ENCODE data around the gene TCF4. TPM values are rescaled to one million over a fixed set of nuclear protein-coding genes. Genes with fewer than 3 reads are reported as not detected.

Gene TCF4
- total RNA-seq, 2 donors from 2014 or later = 31.6 to 34.0 TPM

DNA sequence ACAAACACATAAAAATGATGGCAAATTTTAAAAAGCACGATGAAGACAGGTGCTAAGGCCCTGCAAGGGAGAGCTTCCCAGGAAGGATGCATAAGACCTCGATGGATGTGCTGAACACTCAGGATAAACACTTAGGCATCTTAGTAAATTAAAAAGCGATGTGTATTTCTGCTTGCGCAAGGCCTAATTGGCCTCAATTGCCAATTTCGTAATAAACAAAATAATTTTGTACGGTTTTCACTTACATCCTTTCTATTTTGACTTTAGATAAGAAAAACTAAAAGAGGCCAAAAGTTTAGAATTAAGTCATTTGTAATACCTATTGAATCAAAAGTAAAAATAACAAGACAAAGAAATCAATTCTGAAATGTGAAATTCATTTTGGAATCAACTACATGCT is 189.1 kb downstream of the TCF4 start:
- intact Hi-C loops (cut with DNase I) = no loop called here
- peaks cover 3% of the 10 kb centered on the region for H3K4me1 ChIP-seq
- DNase-seq (no peak), ATAC-seq (no peak)
- 76 to 89% methylated on average over 6 of the region's 6 CpGs for WGBS, 2 donors
- no peak overlapping the region for H3K4me3 ChIP-seq
- TF ChIP-seq POLR2A (IDR thresholded peaks at IDR 0.05) = no peak
- no peaks in the 10 kb centered on the region for H3K9me3 ChIP-seq
- no peaks in the 10 kb centered on the region for H3K27me3 ChIP-seq
- no peaks in the 10 kb centered on the region for H3K36me3 ChIP-seq (replicated peaks in 1 of 2; ENCODE audit: insufficient read depth in 1 of 2, low read depth in 2 of 2)
- no peak overlapping the region for H3K27ac ChIP-seq

GRCh38 chr18:55396979-55397378 is 191.0 kb downstream of the TCF4 start:
- Histone ChIP-seq H3K27me3 (no peaks in the 10 kb centered on the region), H3K9me3 (no peaks in the 10 kb centered on the region), H3K4me3 (no peak overlapping the region), H3K4me1 (no peaks in the 10 kb centered on the region), H3K36me3 (replicated peaks in 1 of 2; ENCODE audit: insufficient read depth in 1 of 2, low read depth in 2 of 2) (no peaks in the 10 kb centered on the region), H3K27ac (no peak overlapping the region)
- DNase-seq (no peak), ATAC-seq (no peak)
- intact Hi-C loops (cut with DNase I) = no loop called here
- 49 to 85% methylated on average over 2 of the region's 2 CpGs for WGBS, 2 donors
- TF ChIP-seq, protein P1, sequence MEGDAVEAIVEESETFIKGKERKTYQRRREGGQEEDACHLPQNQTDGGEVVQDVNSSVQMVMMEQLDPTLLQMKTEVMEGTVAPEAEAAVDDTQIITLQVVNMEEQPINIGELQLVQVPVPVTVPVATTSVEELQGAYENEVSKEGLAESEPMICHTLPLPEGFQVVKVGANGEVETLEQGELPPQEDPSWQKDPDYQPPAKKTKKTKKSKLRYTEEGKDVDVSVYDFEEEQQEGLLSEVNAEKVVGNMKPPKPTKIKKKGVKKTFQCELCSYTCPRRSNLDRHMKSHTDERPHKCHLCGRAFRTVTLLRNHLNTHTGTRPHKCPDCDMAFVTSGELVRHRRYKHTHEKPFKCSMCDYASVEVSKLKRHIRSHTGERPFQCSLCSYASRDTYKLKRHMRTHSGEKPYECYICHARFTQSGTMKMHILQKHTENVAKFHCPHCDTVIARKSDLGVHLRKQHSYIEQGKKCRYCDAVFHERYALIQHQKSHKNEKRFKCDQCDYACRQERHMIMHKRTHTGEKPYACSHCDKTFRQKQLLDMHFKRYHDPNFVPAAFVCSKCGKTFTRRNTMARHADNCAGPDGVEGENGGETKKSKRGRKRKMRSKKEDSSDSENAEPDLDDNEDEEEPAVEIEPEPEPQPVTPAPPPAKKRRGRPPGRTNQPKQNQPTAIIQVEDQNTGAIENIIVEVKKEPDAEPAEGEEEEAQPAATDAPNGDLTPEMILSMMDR (IDR thresholded peaks at IDR 0.05) = no peak
- no peak for TF ChIP-seq POLR2A (IDR thresholded peaks at IDR 0.05)

GRCh38 chr18:55396267-55396905 is 191.6 kb downstream of the TCF4 start:
- no peak for TF ChIP-seq POLR2A (IDR thresholded peaks at IDR 0.05)
- TF ChIP-seq, protein P1 (IDR thresholded peaks at IDR 0.05) = no peak
- WGBS, 2 donors = 92 to 94% methylated on average over 3 of the region's 3 CpGs
- intact Hi-C loops (cut with DNase I) = no loop called here
- Histone ChIP-seq H3K27ac (no peak overlapping the region), H3K9me3 (no peaks in the 10 kb centered on the region), H3K27me3 (no peaks in the 10 kb centered on the region), H3K4me3 (no peak overlapping the region), H3K4me1 (no peaks in the 10 kb centered on the region), H3K36me3 (replicated peaks in 1 of 2; ENCODE audit: insufficient read depth in 1 of 2, low read depth in 2 of 2) (no peaks in the 10 kb centered on the region)
- DNase-seq = no peak
- ATAC-seq = no peak

- Histone ChIP-seq H3K27me3 (no peaks in the 10 kb centered on the region), H3K9me3 (no peaks in the 10 kb centered on the region), H3K4me3 (no peak overlapping the region), H3K27ac (no peak overlapping the region), H3K4me1 (no peaks in the 10 kb centered on the region), H3K36me3 (replicated peaks in 1 of 2; ENCODE audit: insufficient read depth in 1 of 2, low read depth in 2 of 2) (no peaks in the 10 kb centered on the region)
- WGBS, 2 donors = 78 to 86% methylated on average over 6 of the region's 6 CpGs
- DNase-seq (no peak), ATAC-seq (no peak)
- intact Hi-C loops (cut with DNase I) = no loop called here
- no peak for TF ChIP-seq POLR2A (IDR thresholded peaks at IDR 0.05)
- TF ChIP-seq, protein P1 (IDR thresholded peaks at IDR 0.05) = no peak
Observed at GRCh38 chr18:55395799-55396198, 192.2 kb downstream of the TCF4 start.

GRCh38 chr18:55390898-55391297 is 197.1 kb downstream of the TCF4 start:
- H3K27ac ChIP-seq = no peak overlapping the region
- DNase-seq (no peak), ATAC-seq (no peak)
- intact Hi-C loops (cut with DNase I) = no loop called here
- TF ChIP-seq, protein P1 (IDR thresholded peaks at IDR 0.05) = no peak
- TF ChIP-seq POLR2A (IDR thresholded peaks at IDR 0.05) = no peak
- WGBS, 2 donors = 94 to 96% methylated on average over 4 of the region's 4 CpGs
- no peaks in the 10 kb centered on the region for H3K9me3 ChIP-seq
- no peaks in the 10 kb centered on the region for H3K27me3 ChIP-seq
- H3K4me1 ChIP-seq = peaks cover 18% of the 10 kb centered on the region
- no peak overlapping the region for H3K4me3 ChIP-seq
- no peaks in the 10 kb centered on the region for H3K36me3 ChIP-seq (replicated peaks in 1 of 2; ENCODE audit: insufficient read depth in 1 of 2, low read depth in 2 of 2)
